ENCODE data around the gene GNRHR.

The GNRHR gene, protein sequence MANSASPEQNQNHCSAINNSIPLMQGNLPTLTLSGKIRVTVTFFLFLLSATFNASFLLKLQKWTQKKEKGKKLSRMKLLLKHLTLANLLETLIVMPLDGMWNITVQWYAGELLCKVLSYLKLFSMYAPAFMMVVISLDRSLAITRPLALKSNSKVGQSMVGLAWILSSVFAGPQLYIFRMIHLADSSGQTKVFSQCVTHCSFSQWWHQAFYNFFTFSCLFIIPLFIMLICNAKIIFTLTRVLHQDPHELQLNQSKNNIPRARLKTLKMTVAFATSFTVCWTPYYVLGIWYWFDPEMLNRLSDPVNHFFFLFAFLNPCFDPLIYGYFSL

DNA sequence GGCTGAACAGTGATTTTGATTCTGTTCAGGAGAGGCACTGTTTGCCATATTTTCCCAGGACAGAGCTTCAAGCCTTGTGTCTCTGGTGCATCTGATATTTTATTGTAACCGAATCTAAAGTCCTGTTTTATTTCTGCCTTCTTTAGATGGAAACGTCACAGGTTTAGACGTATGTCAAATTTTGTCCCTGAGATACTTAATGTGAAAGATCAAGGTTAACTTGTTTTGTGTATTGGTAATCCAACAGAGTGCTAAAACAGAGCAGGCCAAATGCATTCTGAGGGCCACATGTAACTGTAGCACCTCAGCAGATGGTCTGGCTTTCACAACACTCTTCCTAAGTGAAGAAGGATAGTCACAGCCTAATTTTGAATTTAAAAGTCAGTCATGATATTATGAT lies at the start of gene GNRHR:
Gene GNRHR (minus strand): TSS at position 101 of the 400 bp plus-strand sequence. CDS start 53 bp downstream, at position 48.
- TF ChIP-seq FOXP2 (optimal IDR thresholded peaks at IDR 0.05; ENCODE audit: control extremely low read depth, extremely low read length, insufficient read depth): no peak
- no peak for TF ChIP-seq EZH2 (IDR thresholded peaks at IDR 0.05)
- no peak for TF ChIP-seq POLR2AphosphoS5 (IDR thresholded peaks at IDR 0.05; ENCODE audit: borderline replicate concordance, low read depth, low read length)
- Histone ChIP-seq H3K27ac (no peak within 1 kb of the TSS), H3K9me3 (ENCODE audit: low read depth, low read length) (no peaks in the 10 kb centered on the region), H3K4me3 (no peak within 1 kb of the TSS), H3K36me3 (ENCODE audit: insufficient read depth, low read length) (no peaks in the 10 kb centered on the region), H3K9ac (ENCODE audit: insufficient read length) (no peak within 1 kb of the TSS)
- no peak for DNase-seq (ENCODE audit: low read depth, low spot score)

DNA sequence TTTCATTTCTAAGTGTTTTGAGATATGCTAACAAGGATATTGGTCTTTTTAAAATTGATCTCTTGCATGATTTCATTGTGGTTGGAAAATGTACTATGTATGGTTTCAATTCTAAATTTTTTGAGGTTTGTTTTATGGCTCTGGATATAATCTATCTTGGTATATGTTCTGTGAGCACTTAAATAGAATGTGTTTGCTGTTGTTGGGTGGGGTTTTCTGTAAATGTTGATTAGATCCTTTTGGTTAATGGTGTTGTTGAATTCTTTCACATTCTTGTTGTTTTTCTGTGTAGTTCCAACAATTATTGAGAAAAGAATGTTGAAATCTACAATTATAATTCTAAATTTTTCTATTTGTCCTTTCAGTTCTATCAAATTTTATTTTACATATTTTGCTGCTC lies 42.6 kb upstream of the GNRHR start:
- H3K4me3 ChIP-seq: no peak overlapping the region
- no peak for DNase-seq (ENCODE audit: low read depth, low spot score)
- H3K9me3 ChIP-seq (ENCODE audit: low read depth, low read length): no peaks in the 10 kb centered on the region
- H3K36me3 ChIP-seq (ENCODE audit: insufficient read depth, low read length): no peaks in the 10 kb centered on the region
- no peak overlapping the region for H3K9ac ChIP-seq (ENCODE audit: insufficient read length)
- TF ChIP-seq EZH2 (IDR thresholded peaks at IDR 0.05): no peak
- TF ChIP-seq FOXP2 (optimal IDR thresholded peaks at IDR 0.05; ENCODE audit: control extremely low read depth, extremely low read length, insufficient read depth): no peak
- TF ChIP-seq POLR2AphosphoS5 (IDR thresholded peaks at IDR 0.05; ENCODE audit: borderline replicate concordance, low read depth, low read length): no peak
- no peak overlapping the region for H3K27ac ChIP-seq

DNA sequence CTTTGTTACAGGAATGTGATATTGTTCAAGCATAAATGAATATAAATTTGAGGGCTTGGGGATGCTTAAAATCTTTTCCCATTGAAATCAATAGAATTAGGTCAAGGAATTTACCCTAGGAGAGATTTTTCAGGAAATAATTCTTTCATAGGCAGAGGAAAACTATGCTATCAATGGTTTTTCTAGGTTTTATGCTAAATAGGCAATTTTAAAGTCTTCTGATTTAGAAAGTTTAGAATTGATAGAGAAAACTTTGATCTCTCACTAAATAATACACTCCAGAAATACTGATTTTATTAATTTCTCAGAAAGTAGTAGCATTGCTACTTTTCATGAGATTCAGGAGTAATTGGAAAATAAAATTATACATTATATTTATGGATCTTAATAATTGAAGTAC lies 36.5 kb upstream of the GNRHR start:
- DNase-seq (ENCODE audit: low read depth, low spot score): no peak
- H3K9ac ChIP-seq (ENCODE audit: insufficient read length): no peak overlapping the region
- no peak for TF ChIP-seq FOXP2 (optimal IDR thresholded peaks at IDR 0.05; ENCODE audit: control extremely low read depth, extremely low read length, insufficient read depth)
- no peak overlapping the region for H3K27ac ChIP-seq
- no peaks in the 10 kb centered on the region for H3K9me3 ChIP-seq (ENCODE audit: low read depth, low read length)
- H3K4me3 ChIP-seq: no peak overlapping the region
- no peaks in the 10 kb centered on the region for H3K36me3 ChIP-seq (ENCODE audit: insufficient read depth, low read length)

DNA sequence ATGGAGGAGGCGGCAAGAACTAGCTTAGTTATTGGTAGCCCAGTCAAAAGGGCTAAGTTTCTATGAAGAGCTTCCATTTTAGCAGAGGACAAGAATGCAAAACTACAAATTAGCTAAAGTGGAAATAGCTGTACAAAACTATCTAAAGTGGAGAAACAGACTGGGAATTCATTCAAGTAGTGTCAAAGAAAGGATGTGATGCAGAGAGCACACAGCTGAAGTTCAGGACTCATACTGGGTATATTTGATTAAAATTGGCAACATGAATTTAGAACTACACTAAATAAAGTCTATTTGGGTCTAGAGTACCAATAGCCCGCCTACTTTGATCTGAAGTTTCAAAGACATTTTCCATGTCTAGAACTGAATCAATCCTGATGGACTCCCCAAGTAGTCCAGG lies 33.1 kb upstream of the GNRHR start:
- TF ChIP-seq FOXP2 (optimal IDR thresholded peaks at IDR 0.05; ENCODE audit: control extremely low read depth, extremely low read length, insufficient read depth) (no peak), POLR2AphosphoS5 (IDR thresholded peaks at IDR 0.05; ENCODE audit: borderline replicate concordance, low read depth, low read length) (no peak), EZH2 (IDR thresholded peaks at IDR 0.05) (no peak)
- no peak for DNase-seq (ENCODE audit: low read depth, low spot score)
- Histone ChIP-seq H3K9me3 (ENCODE audit: low read depth, low read length) (no peaks in the 10 kb centered on the region), H3K36me3 (ENCODE audit: insufficient read depth, low read length) (no peaks in the 10 kb centered on the region), H3K4me3 (no peak overlapping the region), H3K27ac (no peak overlapping the region), H3K9ac (ENCODE audit: insufficient read length) (no peak overlapping the region)

DNA sequence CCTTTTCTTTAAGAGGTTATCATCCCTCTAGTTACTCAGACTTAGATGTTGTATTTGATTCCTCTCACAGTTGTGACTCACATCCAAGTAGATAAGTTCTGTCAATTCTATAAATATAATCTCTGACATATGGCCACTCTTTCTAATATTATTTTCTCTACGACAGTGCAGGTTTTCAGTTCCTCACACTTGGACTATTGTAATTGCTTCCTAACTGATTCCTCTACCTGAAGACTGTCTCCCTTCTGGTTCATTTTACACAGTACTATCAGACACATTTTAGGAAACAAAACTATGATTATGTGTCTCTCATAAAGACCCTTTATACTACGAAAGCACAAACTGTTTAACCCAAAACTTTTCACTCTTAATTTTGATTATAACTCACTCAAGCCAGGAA lies 31.3 kb upstream of the GNRHR start:
- no peak overlapping the region for H3K9ac ChIP-seq (ENCODE audit: insufficient read length)
- no peak overlapping the region for H3K4me3 ChIP-seq
- TF ChIP-seq FOXP2 (optimal IDR thresholded peaks at IDR 0.05; ENCODE audit: control extremely low read depth, extremely low read length, insufficient read depth) (no peak), POLR2AphosphoS5 (IDR thresholded peaks at IDR 0.05; ENCODE audit: borderline replicate concordance, low read depth, low read length) (no peak), EZH2 (IDR thresholded peaks at IDR 0.05) (no peak)
- H3K9me3 ChIP-seq (ENCODE audit: low read depth, low read length): no peaks in the 10 kb centered on the region
- no peak for DNase-seq (ENCODE audit: low read depth, low spot score)
- no peaks in the 10 kb centered on the region for H3K36me3 ChIP-seq (ENCODE audit: insufficient read depth, low read length)
- H3K27ac ChIP-seq: no peak overlapping the region

DNA sequence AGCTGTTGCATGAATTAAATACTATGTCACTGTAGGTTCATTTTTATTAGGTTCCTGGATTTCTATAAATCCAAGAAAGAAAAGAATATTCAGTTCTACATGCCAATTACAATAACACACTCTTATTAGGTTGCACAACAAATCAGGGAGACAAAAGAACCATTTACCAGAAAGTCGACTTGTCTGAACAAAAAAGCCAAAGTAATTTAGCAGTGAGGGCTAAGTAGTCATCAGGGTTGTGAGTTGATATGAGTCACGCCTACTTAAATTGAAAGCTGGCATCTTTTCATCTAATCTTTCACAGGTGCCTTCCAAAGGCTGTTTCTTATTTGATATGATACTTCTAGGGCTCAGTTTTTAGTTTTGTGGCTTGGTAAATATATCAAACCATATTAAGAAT lies 25.4 kb upstream of the GNRHR start:
- H3K27ac ChIP-seq: no peak overlapping the region
- no peak for TF ChIP-seq POLR2AphosphoS5 (IDR thresholded peaks at IDR 0.05; ENCODE audit: borderline replicate concordance, low read depth, low read length)
- no peak for TF ChIP-seq EZH2 (IDR thresholded peaks at IDR 0.05)
- no peak for TF ChIP-seq FOXP2 (optimal IDR thresholded peaks at IDR 0.05; ENCODE audit: control extremely low read depth, extremely low read length, insufficient read depth)
- H3K9ac ChIP-seq (ENCODE audit: insufficient read length): no peak overlapping the region
- no peak for DNase-seq (ENCODE audit: low read depth, low spot score)
- no peak overlapping the region for H3K4me3 ChIP-seq
- H3K9me3 ChIP-seq (ENCODE audit: low read depth, low read length): no peaks in the 10 kb centered on the region
- H3K36me3 ChIP-seq (ENCODE audit: insufficient read depth, low read length): no peaks in the 10 kb centered on the region

DNA sequence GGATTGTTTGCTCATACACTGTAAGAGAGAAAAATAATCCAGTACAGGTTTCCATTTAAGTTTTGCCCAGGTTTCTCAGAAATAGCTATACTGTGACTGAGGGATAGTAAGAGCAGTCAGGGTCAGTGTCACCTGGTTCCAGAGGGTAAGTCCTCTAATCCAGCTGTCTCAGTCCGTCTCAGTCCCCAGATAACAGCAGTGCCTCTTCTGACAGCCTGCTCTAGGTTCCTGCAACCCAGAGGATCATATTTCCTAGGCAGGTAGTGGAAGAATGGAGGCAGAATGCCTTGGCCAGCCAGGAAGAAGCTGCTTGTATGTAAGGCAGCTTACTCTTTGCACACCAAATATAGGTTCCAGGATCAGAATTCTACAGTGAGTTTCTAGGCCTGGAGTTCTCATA lies 22.6 kb upstream of the GNRHR start:
- H3K9me3 ChIP-seq (ENCODE audit: low read depth, low read length): no peaks in the 10 kb centered on the region

DNA sequence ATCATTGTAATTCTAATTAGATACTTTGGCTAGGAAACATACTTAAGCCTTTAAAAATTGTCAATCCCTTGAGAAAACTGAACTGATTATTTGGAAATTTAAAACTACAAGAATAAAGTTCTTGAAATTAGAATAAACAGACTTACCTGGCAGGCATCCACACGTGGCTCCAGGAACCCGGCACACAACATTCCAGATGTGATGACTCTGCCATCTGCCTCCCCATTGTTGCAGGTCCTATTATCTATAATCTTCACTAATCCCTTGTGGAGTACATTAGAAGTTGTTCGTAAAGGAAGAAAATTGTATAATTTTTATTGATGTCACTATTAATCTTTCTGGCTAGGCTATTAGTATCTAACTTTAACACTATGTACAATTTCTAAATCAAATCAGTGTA lies 16.2 kb upstream of the GNRHR start:
- DNase-seq (ENCODE audit: low read depth, low spot score): no peak
- Histone ChIP-seq H3K9me3 (ENCODE audit: low read depth, low read length) (no peaks in the 10 kb centered on the region), H3K27ac (no peak overlapping the region), H3K9ac (ENCODE audit: insufficient read length) (no peak overlapping the region), H3K4me3 (no peak overlapping the region), H3K36me3 (ENCODE audit: insufficient read depth, low read length) (no peaks in the 10 kb centered on the region)
- TF ChIP-seq POLR2AphosphoS5 (IDR thresholded peaks at IDR 0.05; ENCODE audit: borderline replicate concordance, low read depth, low read length): no peak
- no peak for TF ChIP-seq EZH2 (IDR thresholded peaks at IDR 0.05)
- no peak for TF ChIP-seq FOXP2 (optimal IDR thresholded peaks at IDR 0.05; ENCODE audit: control extremely low read depth, extremely low read length, insufficient read depth)

More for the DNA sequence above, 22.6 kb upstream of the GNRHR start:
- no peak overlapping the region for H3K4me3 ChIP-seq
- H3K36me3 ChIP-seq (ENCODE audit: insufficient read depth, low read length): no peaks in the 10 kb centered on the region
- no peak overlapping the region for H3K9ac ChIP-seq (ENCODE audit: insufficient read length)
- H3K27ac ChIP-seq: no peak overlapping the region
- TF ChIP-seq EZH2 (IDR thresholded peaks at IDR 0.05): no peak
- no peak for TF ChIP-seq FOXP2 (optimal IDR thresholded peaks at IDR 0.05; ENCODE audit: control extremely low read depth, extremely low read length, insufficient read depth)
- no peak for TF ChIP-seq POLR2AphosphoS5 (IDR thresholded peaks at IDR 0.05; ENCODE audit: borderline replicate concordance, low read depth, low read length)
- DNase-seq (ENCODE audit: low read depth, low spot score): no peak

DNA sequence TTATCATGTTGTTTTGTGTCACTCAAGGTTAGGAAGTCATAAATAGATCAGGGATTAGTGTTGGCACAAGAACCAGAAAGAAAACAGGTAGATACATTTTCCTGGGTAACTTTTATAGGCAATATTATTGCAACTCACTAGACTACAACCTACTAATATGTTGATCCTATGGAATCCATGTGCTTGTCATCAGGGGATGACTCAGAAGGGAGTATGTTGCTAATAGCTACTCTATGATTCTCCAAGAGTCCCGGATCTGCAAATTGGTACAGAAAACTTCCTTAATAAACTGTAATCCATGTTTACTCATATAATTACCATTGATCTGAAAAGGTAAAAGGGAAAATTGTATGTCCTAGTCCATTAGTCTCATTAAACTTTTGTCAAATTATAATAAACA lies 11.7 kb upstream of the GNRHR start:
- H3K27ac ChIP-seq: no peak overlapping the region
- H3K4me3 ChIP-seq: no peak overlapping the region
- no peak for DNase-seq (ENCODE audit: low read depth, low spot score)
- no peak for TF ChIP-seq FOXP2 (optimal IDR thresholded peaks at IDR 0.05; ENCODE audit: control extremely low read depth, extremely low read length, insufficient read depth)
- no peak for TF ChIP-seq POLR2AphosphoS5 (IDR thresholded peaks at IDR 0.05; ENCODE audit: borderline replicate concordance, low read depth, low read length)
- TF ChIP-seq EZH2 (IDR thresholded peaks at IDR 0.05): no peak
- H3K9me3 ChIP-seq (ENCODE audit: low read depth, low read length): no peaks in the 10 kb centered on the region
- no peak overlapping the region for H3K9ac ChIP-seq (ENCODE audit: insufficient read length)
- H3K36me3 ChIP-seq (ENCODE audit: insufficient read depth, low read length): no peaks in the 10 kb centered on the region
